A549 (cell line): Measurements from ENCODE around the gene DNALI1.

Experiments
- BHLHE40 ChIP-seq: IDR thresholded peaks from 2 replicates; pipeline ENCODE4 v1.6.1; 2012; ENCODE audit warnings: low read depth, low read length, inconsistent platforms
- CHD2 ChIP-seq: fragments of 150-350 bp; IDR thresholded peaks from 2 replicates; pipeline ENCODE4 v1.6.1; 2014; ENCODE audit warnings: low read length; ENCODE audit not compliant: partially characterized antibody
- CTCF ChIP-seq: fragments of >200 bp; sonication (Bioruptor Twin); formaldehyde crosslinking; IDR thresholded peaks from 3 replicates; pipeline ENCODE4 v1.5.1; 2016
- ELK1 ChIP-seq: fragments of 150-350 bp; IDR thresholded peaks from 2 replicates; pipeline ENCODE4 v1.6.1; 2014; ENCODE audit warnings: low read depth, mild to moderate bottlenecking, low read length
- EP300 ChIP-seq, 2 experiments: fragments of >200 bp; sonication (Bioruptor Twin); formaldehyde crosslinking; IDR thresholded peaks; 2 replicates in 1 of 2; 3 replicates in 1 of 2; pipeline ENCODE4 v1.6.1; 2016 to 2017
- HDAC2 ChIP-seq: fragments of 200-600 bp; sonication (generic); IDR thresholded peaks from 2 replicates; pipeline ENCODE4 v1.6.1; 2016
- HOXB5 ChIP-seq: fragments of 250-450 bp; sonication (Bioruptor Pico); IDR thresholded peaks from 2 replicates; pipeline ENCODE4 v1.5.0; 2020; ENCODE audit warnings: mild to moderate bottlenecking, moderate library complexity
- MAZ ChIP-seq: fragments of 150-350 bp; IDR thresholded peaks from 2 replicates; pipeline ENCODE4 v1.6.1; 2014; ENCODE audit warnings: antibody characterized with exemption, low read depth, low read length, borderline replicate concordance
- MYC ChIP-seq: IDR thresholded peaks from 2 replicates; pipeline ENCODE4 v1.6.1; 2012; ENCODE audit warnings: mild to moderate bottlenecking, inconsistent platforms, low read length, improper control_type of control experiment, borderline replicate concordance
- PBX3 ChIP-seq: IDR thresholded peaks from 2 replicates; pipeline ENCODE4 v1.6.1; 2012
- POLR2A ChIP-seq: IDR thresholded peaks from 2 replicates; pipeline ENCODE4 v1.6.1; 2012; ENCODE audit warnings: mild to moderate bottlenecking, low read length
- TFCP2L1 ChIP-seq: fragments of 250-450 bp; sonication (Bioruptor Pico); IDR thresholded peaks from 2 replicates; pipeline ENCODE4 v1.5.0; 2021; ENCODE audit warnings: mild to moderate bottlenecking
- ZNF302 ChIP-seq: fragments of 250-450 bp; sonication (Bioruptor Pico); IDR thresholded peaks from 2 replicates; pipeline ENCODE4 v1.9.0; 2021; ENCODE audit warnings: inconsistent platforms, mild to moderate bottlenecking, moderate library complexity

DNA sequence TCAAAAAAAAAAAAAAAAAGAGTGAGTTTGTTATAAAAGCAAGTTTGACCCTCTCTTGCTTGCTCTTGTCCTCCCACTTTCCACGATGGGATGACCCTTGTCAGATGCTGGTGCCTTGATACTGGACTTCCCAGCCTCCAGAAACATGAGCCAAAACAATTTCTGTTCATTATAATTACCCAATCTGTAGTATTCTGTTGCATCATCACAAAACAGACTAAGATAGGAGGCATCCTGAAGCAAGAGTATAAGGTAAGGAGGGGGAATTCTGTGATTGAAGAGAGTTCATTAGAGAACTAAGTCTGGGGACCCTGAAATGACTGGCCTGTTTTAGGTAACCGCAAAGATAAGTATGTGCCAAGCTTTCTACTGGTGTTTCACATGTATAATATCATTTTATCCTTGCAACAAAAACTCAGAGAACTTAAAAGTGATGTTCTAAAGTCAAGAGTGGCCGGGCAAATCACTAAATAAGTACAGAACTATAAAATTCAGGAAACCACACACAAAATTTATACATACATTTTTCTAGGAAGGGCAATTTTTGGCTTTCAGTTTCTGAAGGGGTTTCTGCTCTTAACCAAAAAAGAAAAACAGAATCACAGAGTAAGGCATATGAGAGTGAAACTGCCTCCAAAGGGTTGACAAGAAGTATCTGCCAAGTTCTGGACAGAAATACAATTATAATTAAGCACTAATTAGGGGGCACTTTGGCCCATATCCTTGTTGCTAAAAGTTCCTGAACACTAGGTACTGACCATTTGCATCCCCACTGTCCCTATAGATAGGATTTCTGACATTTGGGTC is 14.0 kb downstream of the DNALI1 start:
- no peak for TF ChIP-seq CTCF
- no peak for TF ChIP-seq MYC
- TF ChIP-seq ZNF302 (CRISPR knock-in tag), result no peak
- TF ChIP-seq ELK1, result no peak
- no peak for TF ChIP-seq BHLHE40
- no peak for TF ChIP-seq POLR2A
- TF ChIP-seq CHD2, result no peak
- TF ChIP-seq HOXB5 (CRISPR knock-in tag), result no peak
- TF ChIP-seq HDAC2, result no peak
- TF ChIP-seq TFCP2L1 (CRISPR knock-in tag), result no peak
- no peak for TF ChIP-seq MAZ
- no peak for TF ChIP-seq EP300 (IDR thresholded peaks at IDR 0.05)
- no peak for TF ChIP-seq PBX3
